ENCODE results near the gene SERINC3. TPM values are rescaled to one million over a fixed set of nuclear protein-coding genes. Genes with fewer than 3 reads are reported as not detected.

The SERINC3 gene
- total and polyA plus RNA-seq, 2 donors (not counting 1 experiment from before 2014, with no cell fraction given), result 120 to 238 TPM

- peaks cover 14% of the 10 kb centered on the region for H3K36me3 ChIP-seq (ENCODE audit: control insufficient read depth, insufficient read depth, low read length)
- DNase-seq (ENCODE audit: low read depth in 2 of 2), result no peak
These were observed 36.1 kb downstream of the SERINC3 start for GRCh38 chr20:44485830-44486198.

GRCh38 chr20:44485078-44485829, 36.6 kb downstream of the SERINC3 start:
- Histone ChIP-seq H3K4me3 (replicated peaks in 1 of 4; ENCODE audit: control extremely low read depth in 1 of 4, insufficient read depth in 1 of 4, low read depth in 3 of 4, low read length in 4 of 4) (no peak overlapping the region), H3K9me3 (ENCODE audit: control insufficient read depth, insufficient read depth, low read depth, low read length) (no peaks in the 10 kb centered on the region), H3K27ac (ENCODE audit: insufficient read depth, low read length) (no peak overlapping the region), H2AFZ (ENCODE audit: low read length) (no peak overlapping the region), H3K4me2 (ENCODE audit: extremely low read depth, insufficient read depth, low read length) (no peak overlapping the region), H3K27me3 (ENCODE audit: control insufficient read depth, insufficient read depth, low read length) (no peaks in the 10 kb centered on the region), H3K9ac (ENCODE audit: insufficient read depth, low read length) (no peak overlapping the region), H3K79me2 (ENCODE audit: control insufficient read depth, insufficient read depth, low read length) (no peaks in the 10 kb centered on the region), H3K36me3 (ENCODE audit: control insufficient read depth, insufficient read depth, low read length) (peaks cover 15% of the 10 kb centered on the region), H3K4me1 (ENCODE audit: control insufficient read depth, extremely low read depth, insufficient read depth, low read length) (no peaks in the 10 kb centered on the region), H4K20me1 (ENCODE audit: control insufficient read depth, extremely low read depth, insufficient read depth, low read length) (no peaks in the 10 kb centered on the region)
- DNase-seq (ENCODE audit: low read depth in 2 of 2), result no peak
- TF ChIP-seq CTCF (conservative IDR thresholded peaks at IDR 0.05 in 1 of 2, IDR thresholded peaks at IDR 0.05 in 1 of 2; ENCODE audit: low read depth in 1 of 2, low read length in 2 of 2) (no peak), EZH2 (IDR thresholded peaks at IDR 0.05; ENCODE audit: low read length, missing control alignments) (no peak)

More at GRCh38 chr20:44485830-44486198, 36.1 kb downstream of the SERINC3 start:
- H3K9ac ChIP-seq (ENCODE audit: insufficient read depth, low read length), result no peak overlapping the region
- no peaks in the 10 kb centered on the region for H4K20me1 ChIP-seq (ENCODE audit: control insufficient read depth, extremely low read depth, insufficient read depth, low read length)
- H3K9me3 ChIP-seq (ENCODE audit: control insufficient read depth, insufficient read depth, low read depth, low read length), result no peaks in the 10 kb centered on the region
- no peak for TF ChIP-seq CTCF (conservative IDR thresholded peaks at IDR 0.05 in 1 of 2, IDR thresholded peaks at IDR 0.05 in 1 of 2; ENCODE audit: low read depth in 1 of 2, low read length in 2 of 2)
- no peak for TF ChIP-seq EZH2 (IDR thresholded peaks at IDR 0.05; ENCODE audit: low read length, missing control alignments)
- no peak overlapping the region for H3K4me3 ChIP-seq (replicated peaks in 1 of 4; ENCODE audit: control extremely low read depth in 1 of 4, insufficient read depth in 1 of 4, low read depth in 3 of 4, low read length in 4 of 4)
- H3K4me1 ChIP-seq (ENCODE audit: control insufficient read depth, extremely low read depth, insufficient read depth, low read length), result no peaks in the 10 kb centered on the region
- no peak overlapping the region for H3K4me2 ChIP-seq (ENCODE audit: extremely low read depth, insufficient read depth, low read length)
- no peak overlapping the region for H3K27ac ChIP-seq (ENCODE audit: insufficient read depth, low read length)
- no peak overlapping the region for H2AFZ ChIP-seq (ENCODE audit: low read length)
- no peaks in the 10 kb centered on the region for H3K79me2 ChIP-seq (ENCODE audit: control insufficient read depth, insufficient read depth, low read length)
- H3K27me3 ChIP-seq (ENCODE audit: control insufficient read depth, insufficient read depth, low read length), result no peaks in the 10 kb centered on the region

GRCh38 chr20:44483112-44483511, 38.8 kb downstream of the SERINC3 start:
- peaks cover 9% of the 10 kb centered on the region for H3K36me3 ChIP-seq (ENCODE audit: control insufficient read depth, insufficient read depth, low read length)
- H3K4me1 ChIP-seq (ENCODE audit: control insufficient read depth, extremely low read depth, insufficient read depth, low read length), result no peaks in the 10 kb centered on the region
- no peak overlapping the region for H3K27ac ChIP-seq (ENCODE audit: insufficient read depth, low read length)
- DNase-seq (ENCODE audit: low read depth in 2 of 2), result no peak
- H3K79me2 ChIP-seq (ENCODE audit: control insufficient read depth, insufficient read depth, low read length), result no peaks in the 10 kb centered on the region
- TF ChIP-seq CTCF (conservative IDR thresholded peaks at IDR 0.05 in 1 of 2, IDR thresholded peaks at IDR 0.05 in 1 of 2; ENCODE audit: low read depth in 1 of 2, low read length in 2 of 2) (no peak), EZH2 (IDR thresholded peaks at IDR 0.05; ENCODE audit: low read length, missing control alignments) (no peak)
- H3K9me3 ChIP-seq (ENCODE audit: control insufficient read depth, insufficient read depth, low read depth, low read length), result no peaks in the 10 kb centered on the region
- no peak overlapping the region for H2AFZ ChIP-seq (ENCODE audit: low read length)
- H4K20me1 ChIP-seq (ENCODE audit: control insufficient read depth, extremely low read depth, insufficient read depth, low read length), result no peaks in the 10 kb centered on the region
- no peak overlapping the region for H3K9ac ChIP-seq (ENCODE audit: insufficient read depth, low read length)
- H3K4me2 ChIP-seq (ENCODE audit: extremely low read depth, insufficient read depth, low read length), result no peak overlapping the region
- H3K27me3 ChIP-seq (ENCODE audit: control insufficient read depth, insufficient read depth, low read length), result no peaks in the 10 kb centered on the region
- H3K4me3 ChIP-seq (replicated peaks in 1 of 4; ENCODE audit: control extremely low read depth in 1 of 4, insufficient read depth in 1 of 4, low read depth in 3 of 4, low read length in 4 of 4), result no peak overlapping the region
